NCI-H446 (cell line): Measurements from ENCODE around the gene KIAA1755.

Experiments
- DNase-seq, 2 experiments: peaks; one replicate each; lab custom pipeline; 2025; lab: John Stamatoyannopoulos, UW

The KIAA1755 gene

GRCh38 chr20:38219006-38219950 lies 41.3 kb downstream of the KIAA1755 start:
- no peak for DNase-seq

- no peak for DNase-seq
These were observed 42.0 kb downstream of the KIAA1755 start for GRCh38 chr20:38218566-38218885.

GRCh38 chr20:38217791-38218565 lies 42.6 kb downstream of the KIAA1755 start:
- no peak for DNase-seq

DNA sequence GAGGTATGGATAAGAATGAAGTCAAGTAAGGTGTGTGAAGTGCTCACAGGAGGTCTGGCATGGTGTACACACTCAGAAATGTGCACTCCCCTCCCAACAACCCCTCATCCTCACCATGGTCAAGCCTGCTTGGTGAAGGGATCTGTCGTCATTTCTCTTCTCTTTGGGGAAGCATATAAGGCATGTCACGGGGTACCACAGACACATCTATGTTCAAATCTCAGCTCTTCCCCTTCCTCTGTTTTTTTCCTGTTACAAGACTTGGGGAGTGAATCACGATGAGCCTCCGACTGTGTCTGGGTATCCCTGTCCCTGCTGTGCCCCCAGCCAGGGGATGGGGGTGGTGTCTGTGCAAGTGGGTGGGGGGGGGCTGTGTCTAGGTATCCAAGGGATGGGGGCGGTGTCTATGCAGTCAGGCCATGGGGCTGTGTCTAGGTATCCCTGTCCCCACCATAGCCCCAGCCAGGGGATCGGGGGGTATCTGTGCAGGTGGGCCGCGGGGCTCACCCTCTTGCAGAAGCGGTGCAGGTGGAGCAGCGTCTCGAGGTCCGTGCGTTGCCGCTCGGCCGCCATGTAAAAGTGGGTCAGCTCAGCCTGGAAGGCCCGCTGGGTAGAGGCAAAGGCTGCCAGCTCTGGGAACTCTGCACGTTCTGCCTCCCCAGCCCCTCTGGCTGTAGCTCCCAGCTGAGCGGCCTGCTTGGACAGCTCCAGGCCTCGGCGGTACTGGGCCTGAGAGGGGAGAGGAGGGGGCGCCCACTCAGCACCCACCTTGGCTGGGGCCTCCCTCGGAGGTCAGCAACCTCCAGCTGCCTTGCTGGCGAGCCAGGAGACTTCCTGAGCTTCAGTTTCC lies 43.6 kb downstream of the KIAA1755 start:
- no peak for DNase-seq

DNA sequence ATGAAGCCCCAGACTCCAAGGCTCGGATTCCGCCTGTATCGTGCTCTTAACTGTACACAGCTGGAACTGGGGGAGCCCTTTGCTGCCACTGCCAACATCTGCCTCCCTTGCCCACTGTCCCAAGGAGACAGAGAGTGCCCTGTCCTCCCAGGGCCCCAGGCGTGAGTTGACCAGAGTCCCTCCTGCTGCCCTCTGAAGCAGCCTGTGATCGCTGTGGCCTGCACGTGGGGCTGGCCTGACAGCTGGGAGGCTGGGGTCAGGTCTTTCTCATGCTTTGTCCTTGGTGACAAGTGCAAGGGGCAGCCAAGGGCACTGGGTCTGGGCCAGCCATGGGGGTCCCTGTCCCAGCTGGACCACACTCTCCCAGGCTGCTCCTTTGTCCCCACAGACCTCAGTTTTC lies 44.3 kb downstream of the KIAA1755 start:
- no peak for DNase-seq

DNA sequence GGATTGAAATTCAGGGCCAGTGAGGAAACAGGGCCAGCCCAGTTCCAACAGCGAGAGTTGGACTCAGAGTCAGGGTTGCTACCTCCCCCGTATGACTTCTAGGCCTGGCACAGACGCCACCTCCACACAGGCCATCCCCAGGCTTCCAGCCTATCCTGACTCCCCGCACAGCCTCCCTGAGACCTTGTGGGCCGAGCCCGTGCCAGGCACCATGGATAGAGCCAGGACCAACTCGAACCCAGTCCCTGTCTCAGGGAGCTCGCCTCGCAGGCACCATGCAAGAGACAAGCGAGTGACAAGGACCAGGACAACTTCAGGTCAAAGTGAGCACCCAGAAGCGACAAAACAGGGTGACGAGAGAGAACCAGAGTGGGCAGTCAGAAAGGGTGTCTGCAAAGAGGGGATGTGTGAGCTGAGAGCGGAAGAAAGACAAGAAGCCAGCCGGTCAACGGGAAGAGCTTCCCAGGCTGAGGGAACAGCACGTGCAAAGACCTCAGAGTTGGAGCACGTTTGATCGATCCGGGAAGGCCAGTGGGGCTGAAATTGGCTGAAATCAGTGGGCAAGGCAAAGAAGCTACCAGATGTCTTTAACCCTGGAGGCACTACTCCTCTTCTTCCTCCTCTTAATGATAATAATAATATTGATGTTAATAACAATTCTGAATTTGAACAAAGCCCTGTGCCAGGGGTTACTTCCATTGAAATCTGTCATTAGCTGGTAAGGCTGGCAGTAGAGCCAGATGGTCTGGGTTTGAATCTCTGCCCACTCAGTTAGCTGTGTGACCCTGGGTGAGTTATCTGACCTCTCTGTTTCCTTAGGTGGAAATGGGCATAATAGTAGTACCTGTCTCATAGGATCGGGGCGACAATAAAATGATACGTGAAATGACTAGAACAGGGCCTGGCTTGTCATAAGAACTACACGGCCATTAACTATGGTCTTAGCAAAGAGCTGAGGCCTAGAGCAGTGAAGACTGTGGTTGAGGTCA lies 45.0 kb downstream of the KIAA1755 start:
- no peak for DNase-seq

DNA sequence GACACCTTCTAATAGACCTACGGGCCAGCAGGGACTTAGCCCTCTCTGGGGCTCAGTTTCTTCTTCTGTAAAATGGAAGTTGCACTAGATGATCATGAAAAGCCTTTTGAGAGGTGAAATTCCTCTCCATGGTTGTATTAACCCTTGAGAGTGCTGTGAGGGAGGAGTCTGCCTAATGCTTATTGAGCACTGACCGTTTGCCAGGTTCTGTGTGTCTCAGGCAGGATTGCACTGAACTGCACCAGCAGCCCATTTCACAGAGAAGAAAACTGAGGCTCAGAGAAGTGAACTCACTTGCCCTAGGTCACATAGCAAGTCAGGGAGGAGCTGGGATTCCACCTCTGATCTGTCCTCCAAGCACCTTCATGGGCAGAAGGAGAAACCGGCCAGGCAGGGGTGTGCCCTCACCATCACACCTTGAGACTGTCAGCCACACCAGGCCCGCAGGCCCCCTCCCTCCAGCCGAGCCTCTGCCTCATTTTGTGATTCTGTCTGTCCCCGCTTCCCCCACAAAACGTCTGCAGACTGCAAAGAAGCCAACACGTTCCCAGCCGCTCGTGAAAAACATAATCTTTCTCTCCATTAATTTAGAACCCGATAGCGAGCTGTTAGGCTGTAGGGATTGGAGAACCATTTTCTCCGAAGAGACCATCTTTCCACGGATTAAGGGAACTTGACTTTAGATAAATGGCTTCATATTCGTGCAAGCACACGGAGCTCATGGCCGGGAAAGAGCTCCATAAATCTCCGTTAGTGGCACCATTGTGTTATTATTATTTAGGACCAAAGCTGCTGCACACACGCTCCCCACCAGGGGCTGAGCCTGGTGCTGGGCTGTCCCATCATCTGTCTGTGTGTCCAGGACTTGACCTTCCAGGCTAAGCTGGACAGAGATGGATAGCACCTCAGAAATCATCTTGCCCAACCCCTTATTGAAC lies 46.0 kb downstream of the KIAA1755 start:
- no peak for DNase-seq

- DNase-seq = no peak
These were observed 47.0 kb downstream of the KIAA1755 start for GRCh38 chr20:38213607-38213940.

DNA sequence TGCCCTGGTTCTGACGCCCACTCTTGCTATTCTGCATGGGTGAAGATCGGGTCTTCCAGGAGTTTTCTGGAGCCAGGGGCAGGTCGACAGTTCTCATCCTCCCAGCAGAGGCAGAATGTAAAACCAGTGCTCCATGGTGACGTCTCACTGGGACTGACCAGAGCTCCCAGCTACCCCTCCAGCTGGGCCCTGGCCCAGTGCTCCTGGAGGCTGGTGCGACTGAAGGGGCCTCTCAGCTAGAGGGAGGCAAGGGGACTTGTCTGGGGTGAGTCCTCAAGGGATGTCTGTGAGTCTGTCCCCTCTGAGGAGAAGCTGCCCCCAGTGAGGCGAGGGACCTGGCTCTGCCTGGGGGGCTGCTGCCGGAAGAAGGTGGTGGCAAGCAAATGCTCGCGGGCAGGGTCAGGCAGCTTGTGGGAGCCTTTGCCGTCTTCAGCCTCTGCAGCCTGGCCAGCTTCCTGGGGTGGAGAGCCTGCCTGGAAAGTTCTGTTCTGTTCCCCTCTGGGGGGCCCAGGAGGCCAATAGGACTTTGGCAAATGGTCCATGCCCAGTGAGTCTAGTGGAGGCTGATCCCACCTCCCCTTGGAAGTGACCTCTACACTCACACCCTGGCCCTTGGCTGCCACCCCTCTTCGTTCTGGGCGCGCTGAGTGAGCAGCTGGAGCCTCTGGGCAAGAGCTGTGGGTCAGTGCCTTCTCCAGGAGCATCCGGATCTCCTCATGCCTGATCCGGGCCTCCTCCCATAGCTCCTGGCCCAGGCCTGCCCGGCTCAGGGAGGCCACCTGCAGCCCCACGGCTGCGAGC lies 47.5 kb downstream of the KIAA1755 start:
- DNase-seq = no peak

GRCh38 chr20:38211200-38212097 lies 49.1 kb downstream of the KIAA1755 start:
- DNase-seq = peak; percentile 30 to 82

GRCh38 chr20:38210741-38211140 lies 49.8 kb downstream of the KIAA1755 start:
- no peak for DNase-seq

DNA sequence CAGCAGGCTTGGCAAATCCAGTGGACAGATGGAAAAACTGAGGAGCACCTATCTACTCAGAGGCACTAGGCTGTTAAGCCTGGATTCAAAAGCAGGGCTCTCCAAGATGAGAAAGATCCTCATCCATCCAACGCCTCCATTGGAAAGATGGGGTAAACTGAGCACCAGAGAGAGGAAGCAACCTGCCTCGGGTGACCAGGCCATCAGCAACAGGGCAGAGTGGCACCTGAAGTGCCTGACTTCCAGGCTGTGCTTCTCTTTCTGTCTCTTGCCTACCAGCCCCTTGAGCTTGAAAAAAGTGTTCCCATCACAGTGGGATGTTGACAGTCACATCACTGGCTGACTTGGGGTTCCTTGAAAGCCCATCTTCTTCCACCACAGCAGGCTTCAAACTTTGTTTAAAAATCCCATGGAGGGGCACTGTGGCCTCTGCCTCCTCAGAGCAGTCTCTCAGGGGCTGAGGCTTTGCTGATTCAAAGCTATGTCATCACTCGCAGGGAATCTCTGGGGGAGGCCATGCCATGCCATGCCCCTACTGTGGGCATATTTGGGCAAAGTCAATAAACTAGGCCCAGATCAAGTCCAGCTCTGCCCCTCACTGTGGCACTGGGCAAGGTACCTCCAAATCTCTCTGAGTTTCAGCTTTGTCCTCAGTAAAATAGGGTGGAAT lies 50.7 kb downstream of the KIAA1755 start:
- DNase-seq = no peak

- no peak for DNase-seq
These were observed 51.4 kb downstream of the KIAA1755 start for GRCh38 chr20:38209054-38209675.

DNA sequence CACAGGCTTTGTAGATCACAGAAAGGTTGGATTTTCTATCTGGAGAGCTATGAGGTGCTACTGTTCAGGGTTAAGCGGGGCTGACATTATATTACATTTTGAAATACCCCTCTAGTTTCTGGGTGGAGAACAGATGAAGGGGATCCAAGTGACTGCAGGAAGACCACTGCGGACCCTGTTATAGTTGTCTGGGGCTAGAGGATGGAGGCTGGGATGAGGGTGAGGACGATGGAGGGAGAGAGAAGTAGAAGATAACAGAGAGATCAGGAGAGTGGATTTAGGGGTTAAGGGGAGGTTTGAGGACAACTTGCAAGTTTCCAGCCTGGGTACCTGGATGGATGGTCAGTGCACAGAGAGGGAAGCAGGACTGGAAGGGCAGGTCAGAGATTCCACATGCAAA lies 52.0 kb downstream of the KIAA1755 start:
- no peak for DNase-seq

GRCh38 chr20:38208088-38208487 lies 52.4 kb downstream of the KIAA1755 start:
- DNase-seq = no peak

- DNase-seq = no peak
These were observed 52.9 kb downstream of the KIAA1755 start for GRCh38 chr20:38207621-38208020.

DNA sequence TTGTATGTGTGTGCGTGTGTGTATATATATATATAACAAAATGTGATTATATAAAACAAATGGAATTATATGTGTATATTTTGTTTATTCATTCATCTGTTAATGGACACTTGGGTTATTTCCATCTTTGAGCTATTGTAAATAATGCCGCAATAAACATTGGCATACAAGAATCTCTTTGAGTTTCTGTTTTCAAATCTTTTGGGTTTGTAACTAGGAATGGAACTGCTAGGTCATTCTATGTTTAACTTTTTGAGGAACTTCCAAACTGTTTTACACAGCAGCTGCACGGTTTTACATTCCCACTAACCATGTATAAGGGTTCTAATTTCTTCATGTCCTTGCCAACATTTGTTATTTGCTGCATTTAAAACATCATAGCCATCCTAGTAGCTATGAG lies 55.5 kb downstream of the KIAA1755 start:
- DNase-seq = no peak
